ENCODE measurements around the gene TBL1XR1.

TBL1XR1 gene

GRCh38 chr3:177071496-177072156, 125.7 kb downstream of the TBL1XR1 start:
- H3K9me3 ChIP-seq (ENCODE audit: insufficient read depth, low read length), result no peaks in the 10 kb centered on the region
- peaks cover 34% of the 10 kb centered on the region for H3K36me3 ChIP-seq (ENCODE audit: low read length)
- peak overlapping the region; percentile 13 for H3K4me2 ChIP-seq (ENCODE audit: low read depth, low read length, poor library complexity, severe bottlenecking)
- peaks cover 100% of the 10 kb centered on the region for H3K79me2 ChIP-seq (ENCODE audit: insufficient read depth, low read length)
- no peak overlapping the region for H3K9ac ChIP-seq (ENCODE audit: low read length)
- H3K9me2 ChIP-seq (replicated peaks; ENCODE audit: insufficient read depth, low read length), result no peaks in the 10 kb centered on the region
- no peak overlapping the region for H3K4me3 ChIP-seq (ENCODE audit: insufficient read depth, low read length, poor library complexity, severe bottlenecking)
- no peak overlapping the region for H2AFZ ChIP-seq (ENCODE audit: low read depth, low read length, severe bottlenecking)
- peaks cover 50% of the 10 kb centered on the region for H3F3A ChIP-seq (ENCODE audit: insufficient read depth)
- H4K20me1 ChIP-seq (ENCODE audit: low read depth, low read length), result peaks cover 26% of the 10 kb centered on the region; the same call in 1 of the 2 replicates
- H3K27ac ChIP-seq (ENCODE audit: low read depth, low read length), result peak overlapping the region; percentile 28; the same call in 1 of the 2 replicates
- TF ChIP-seq CTCF (IDR thresholded peaks at IDR 0.05; ENCODE audit: insufficient read depth, low read length, poor library complexity, severe bottlenecking), result no peak
- no peaks in the 10 kb centered on the region for H3K27me3 ChIP-seq (ENCODE audit: low read length)

DNA sequence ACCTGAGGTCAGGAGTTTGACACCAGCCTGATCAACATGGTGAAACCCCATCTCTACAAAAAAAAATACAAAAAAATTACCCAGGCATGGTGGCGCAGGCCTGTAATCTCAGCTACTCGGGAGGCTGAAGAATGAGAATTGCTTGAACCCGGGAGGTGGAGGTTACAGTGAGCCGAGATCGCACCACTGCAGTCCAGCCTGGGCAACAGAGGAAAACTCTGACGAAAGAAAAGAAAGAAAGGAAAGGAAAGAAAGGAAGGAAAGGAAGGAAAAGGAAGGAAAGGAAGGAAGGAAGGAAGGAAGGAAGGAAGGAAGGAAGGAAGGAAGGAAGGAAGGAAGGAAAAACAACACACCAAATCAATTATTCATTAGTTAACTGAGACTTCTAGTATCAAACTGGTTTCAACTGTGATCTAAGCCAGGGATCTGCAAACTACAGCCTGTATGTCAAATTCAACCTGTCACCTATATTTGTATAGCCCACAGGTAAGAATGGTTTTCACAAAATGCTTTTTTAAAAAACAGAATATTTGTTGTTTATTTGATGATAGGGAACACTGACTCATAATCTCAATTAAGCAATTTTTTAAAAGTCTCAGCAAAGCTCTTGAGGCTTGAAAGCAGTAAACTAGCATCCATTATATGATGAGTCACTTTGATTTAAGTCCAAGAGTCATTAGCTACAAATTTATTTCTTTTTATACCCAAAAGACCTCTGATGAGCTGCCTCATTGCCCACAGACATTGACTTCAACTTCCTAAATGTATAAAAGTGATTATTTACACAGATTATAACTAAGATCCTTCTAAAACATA, 127.6 kb downstream of the TBL1XR1 start:
- Histone ChIP-seq H4K20me1 (ENCODE audit: low read depth, low read length) (peaks cover 21% of the 10 kb centered on the region; the same call in 1 of the 2 replicates), H3K9me3 (ENCODE audit: insufficient read depth, low read length) (no peaks in the 10 kb centered on the region), H3K4me2 (ENCODE audit: low read depth, low read length, poor library complexity, severe bottlenecking) (no peak overlapping the region)

DNA sequence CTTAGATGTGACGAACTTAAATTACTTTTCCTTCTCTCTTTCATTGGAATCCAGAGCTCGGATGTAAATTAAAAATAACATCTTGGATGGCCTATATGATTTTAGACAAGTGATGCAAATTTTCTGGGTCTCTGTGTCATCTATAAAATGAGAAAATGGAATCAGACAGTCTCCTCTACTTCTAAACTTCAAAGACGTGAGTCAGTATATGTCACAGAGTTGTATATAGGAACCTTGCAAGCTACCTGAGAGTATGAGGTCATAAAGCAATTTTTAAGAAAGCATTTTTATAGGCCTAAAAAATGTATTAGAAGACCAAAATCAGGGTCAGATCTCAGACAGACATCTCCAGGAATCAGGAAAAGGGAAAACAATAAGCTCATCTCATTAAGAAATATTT, 128.3 kb downstream of the TBL1XR1 start:
- TF ChIP-seq CTCF (IDR thresholded peaks at IDR 0.05; ENCODE audit: insufficient read depth, low read length, poor library complexity, severe bottlenecking) (no peak), EZH2phosphoT487 (conservative IDR thresholded peaks at IDR 0.05; ENCODE audit: low read length) (no peak)
- Histone ChIP-seq H3F3A (ENCODE audit: insufficient read depth) (peaks cover 48% of the 10 kb centered on the region), H4K20me1 (ENCODE audit: low read depth, low read length) (peaks cover 21% of the 10 kb centered on the region; the same call in 1 of the 2 replicates), H3K27me3 (ENCODE audit: low read length) (no peaks in the 10 kb centered on the region), H3K79me2 (ENCODE audit: insufficient read depth, low read length) (peaks cover 100% of the 10 kb centered on the region), H3K9ac (ENCODE audit: low read length) (no peak overlapping the region), H3K27ac (ENCODE audit: low read depth, low read length) (peak overlapping the region; percentile 7; the same call in 1 of the 2 replicates), H3K9me3 (ENCODE audit: insufficient read depth, low read length) (no peaks in the 10 kb centered on the region), H3K4me2 (ENCODE audit: low read depth, low read length, poor library complexity, severe bottlenecking) (no peak overlapping the region), H3K4me3 (ENCODE audit: insufficient read depth, low read length, poor library complexity, severe bottlenecking) (no peak overlapping the region), H3K36me3 (ENCODE audit: low read length) (peaks cover 27% of the 10 kb centered on the region), H2AFZ (ENCODE audit: low read depth, low read length, severe bottlenecking) (no peak overlapping the region), H3K9me2 (replicated peaks; ENCODE audit: insufficient read depth, low read length) (no peaks in the 10 kb centered on the region)

More for the DNA sequence above, 127.6 kb downstream of the TBL1XR1 start:
- H3K4me3 ChIP-seq (ENCODE audit: insufficient read depth, low read length, poor library complexity, severe bottlenecking), result no peak overlapping the region
- H3K79me2 ChIP-seq (ENCODE audit: insufficient read depth, low read length), result peaks cover 100% of the 10 kb centered on the region
- no peaks in the 10 kb centered on the region for H3K27me3 ChIP-seq (ENCODE audit: low read length)
- TF ChIP-seq EZH2phosphoT487 (conservative IDR thresholded peaks at IDR 0.05; ENCODE audit: low read length) (no peak), CTCF (IDR thresholded peaks at IDR 0.05; ENCODE audit: insufficient read depth, low read length, poor library complexity, severe bottlenecking) (no peak)
- H3K9ac ChIP-seq (ENCODE audit: low read length), result no peak overlapping the region
- H3K27ac ChIP-seq (ENCODE audit: low read depth, low read length), result peak overlapping the region; percentile 14; the same call in 1 of the 2 replicates
- peaks cover 20% of the 10 kb centered on the region for H3K36me3 ChIP-seq (ENCODE audit: low read length)
- peaks cover 41% of the 10 kb centered on the region for H3F3A ChIP-seq (ENCODE audit: insufficient read depth)
- H3K9me2 ChIP-seq (replicated peaks; ENCODE audit: insufficient read depth, low read length), result no peaks in the 10 kb centered on the region
- H2AFZ ChIP-seq (ENCODE audit: low read depth, low read length, severe bottlenecking), result no peak overlapping the region
